ENCODE measurements around the gene ZDHHC15. TPM values are rescaled to one million over a fixed set of nuclear protein-coding genes. Genes with fewer than 3 reads are reported as not detected.
A peak's percentile ranks its signal among the peaks of the same experiment; 100 is the strongest.
"Not testable (repeated sequence)": the region's sequence is repeated elsewhere in the genome, so short reads cannot be mapped to it uniquely, and the experiment has no call there.

ZDHHC15 gene
- total RNA-seq (2014; rRNA removed; shearing (Covaris generic)), result 0.53 and 0.67 TPM in 2 replicates

DNA sequence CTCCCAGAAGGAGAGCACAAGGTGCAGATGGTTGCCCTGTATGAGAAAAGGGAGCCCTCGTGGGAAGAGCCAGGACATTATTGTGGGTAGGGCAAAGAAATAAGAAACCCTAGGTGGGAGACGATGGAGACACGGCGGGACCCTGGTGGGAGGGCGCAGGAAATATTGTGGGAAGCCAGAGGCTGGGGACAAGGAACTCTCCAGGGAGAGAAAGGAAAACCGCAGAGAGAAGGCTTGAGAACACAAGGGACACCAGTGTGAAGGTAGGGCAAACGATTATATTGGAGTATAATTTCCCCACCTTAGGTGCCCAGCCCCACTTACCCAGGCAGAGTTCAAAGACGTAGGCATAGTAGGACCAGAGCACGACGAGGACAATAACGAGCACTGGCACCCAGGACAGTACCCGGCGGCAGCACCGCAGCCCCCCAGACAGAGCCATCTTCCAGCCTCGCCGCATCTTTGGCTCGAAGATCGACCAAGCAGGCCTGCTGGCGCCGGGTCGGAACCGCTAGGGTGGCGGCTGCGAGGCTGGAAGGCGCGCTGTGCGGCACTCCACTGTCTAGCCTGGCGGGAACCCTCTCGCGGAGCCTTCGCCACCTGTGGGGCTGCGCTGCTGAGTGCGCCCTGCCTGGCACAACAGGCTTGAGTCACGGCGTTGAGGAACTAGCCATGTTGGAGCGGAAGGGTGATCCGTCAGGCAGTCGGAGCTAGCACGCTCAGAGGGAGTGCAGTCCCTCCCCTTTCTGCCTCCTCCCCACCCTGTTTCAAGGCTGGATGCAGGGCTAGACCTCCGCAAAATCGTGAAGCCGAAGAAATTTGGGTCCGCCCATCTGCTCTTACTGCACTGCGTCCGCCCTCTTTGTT is at the start of gene ZDHHC15:
Gene ZDHHC15, minus strand, starts transcription at position 473 of the 867 bp plus-strand sequence. Its CDS starts 13 bp downstream, at position 460.
- no peaks in the 10 kb centered on the region for H3K27me3 ChIP-seq
- H3K4me1 ChIP-seq, result no peaks in the 10 kb centered on the region
- H3K27ac ChIP-seq, result 0 out of 2 replicates have a peak within 1 kb of the TSS, but pooled peaks have one; percentile 7
- DNase-seq, result peak; percentile 16 to 19
- H3K4me3 ChIP-seq, result peak within 1 kb of the TSS; percentile 39
- no peaks in the 10 kb centered on the region for H3K36me3 ChIP-seq
- H3K9me3 ChIP-seq (replicated peaks), result no peaks in the 10 kb centered on the region

GRCh38 chrX:75560544-75560943 is 37.7 kb upstream of the ZDHHC15 start:
- H3K36me3 ChIP-seq; H3K27me3 ChIP-seq; H3K9me3 ChIP-seq (replicated peaks); DNase-seq; H3K4me1 ChIP-seq; H3K4me3 ChIP-seq; H3K27ac ChIP-seq: not testable (repeated sequence)

GRCh38 chrX:75547783-75548182 is 24.9 kb upstream of the ZDHHC15 start:
- no peak overlapping the region for H3K4me3 ChIP-seq
- no peaks in the 10 kb centered on the region for H3K27me3 ChIP-seq
- peak; percentile 43 to 61 for DNase-seq
- peak overlapping the region; percentile 21; the same call in 1 of the 2 replicates for H3K27ac ChIP-seq
- no peaks in the 10 kb centered on the region for H3K4me1 ChIP-seq
- no peaks in the 10 kb centered on the region for H3K36me3 ChIP-seq
- no peaks in the 10 kb centered on the region for H3K9me3 ChIP-seq (replicated peaks)

DNA sequence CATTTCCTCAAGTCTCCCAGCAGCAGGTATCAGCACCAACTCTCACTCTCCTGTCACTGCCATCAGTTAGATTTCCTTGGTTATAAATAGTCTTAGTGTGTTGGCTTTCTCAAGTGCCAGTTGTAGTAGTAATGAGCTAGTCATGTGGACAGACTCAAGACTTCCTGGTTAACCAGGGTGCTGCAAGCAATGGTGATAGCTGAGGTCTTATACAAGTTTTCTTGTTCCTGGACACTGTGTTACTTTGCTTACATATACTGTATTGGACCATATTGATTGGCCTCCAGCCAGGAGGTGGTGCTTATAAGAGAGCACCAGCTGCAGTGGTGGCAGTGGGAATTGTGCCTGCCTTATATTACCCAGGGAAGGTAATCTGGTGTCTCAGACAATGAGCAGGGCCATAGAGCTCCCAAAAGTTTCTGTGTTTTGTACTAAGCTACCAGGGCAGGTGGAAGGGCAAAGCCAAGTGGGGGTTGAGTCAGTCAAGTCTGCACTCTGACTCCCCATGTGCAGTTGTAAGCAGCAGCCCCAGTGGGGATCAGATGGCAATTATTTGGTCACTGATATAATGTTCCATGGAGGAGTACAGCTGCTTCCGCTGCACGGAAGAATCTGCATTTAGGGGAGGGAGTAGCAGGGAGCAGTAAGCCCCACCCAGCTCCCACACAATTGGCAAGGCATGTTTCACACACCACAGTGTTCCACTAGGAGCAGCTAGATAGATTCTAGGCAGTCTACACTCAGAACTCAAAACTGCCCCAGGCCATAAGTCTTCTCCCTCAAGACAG is 24.1 kb upstream of the ZDHHC15 start:
- no peaks in the 10 kb centered on the region for H3K36me3 ChIP-seq
- no peak overlapping the region; the same call in 1 of the 2 replicates for H3K27ac ChIP-seq
- H3K9me3 ChIP-seq (replicated peaks), result no peaks in the 10 kb centered on the region
- no peaks in the 10 kb centered on the region for H3K4me1 ChIP-seq
- peak; percentile 43 to 70 for DNase-seq
- H3K27me3 ChIP-seq, result no peaks in the 10 kb centered on the region
- no peak overlapping the region for H3K4me3 ChIP-seq

DNA sequence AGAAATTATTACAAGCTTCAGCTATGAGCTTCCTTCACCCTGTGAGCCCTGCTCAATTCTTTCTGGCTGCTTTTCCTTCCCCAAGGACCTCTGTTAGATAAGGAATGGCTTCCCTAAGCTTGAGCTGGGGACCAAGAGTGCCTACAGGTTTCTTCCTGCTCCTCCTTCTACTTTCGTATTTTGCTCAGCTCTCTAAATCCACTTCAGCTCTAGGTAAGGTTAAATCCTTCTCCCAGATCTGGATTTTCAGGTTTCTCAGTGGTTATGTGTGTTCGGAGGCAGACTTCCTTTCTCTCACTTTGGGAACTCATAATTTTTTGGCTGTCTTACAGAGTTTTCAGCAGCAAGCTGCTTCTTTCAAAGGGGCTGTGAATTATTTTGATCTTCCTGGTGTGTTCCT is 21.9 kb upstream of the ZDHHC15 start:
- H3K27me3 ChIP-seq, result no peaks in the 10 kb centered on the region
- H3K9me3 ChIP-seq (replicated peaks), result no peaks in the 10 kb centered on the region
- H3K4me3 ChIP-seq, result no peak overlapping the region
- no peaks in the 10 kb centered on the region for H3K4me1 ChIP-seq
- no peak for DNase-seq
- no peak overlapping the region for H3K27ac ChIP-seq
- no peaks in the 10 kb centered on the region for H3K36me3 ChIP-seq

DNA sequence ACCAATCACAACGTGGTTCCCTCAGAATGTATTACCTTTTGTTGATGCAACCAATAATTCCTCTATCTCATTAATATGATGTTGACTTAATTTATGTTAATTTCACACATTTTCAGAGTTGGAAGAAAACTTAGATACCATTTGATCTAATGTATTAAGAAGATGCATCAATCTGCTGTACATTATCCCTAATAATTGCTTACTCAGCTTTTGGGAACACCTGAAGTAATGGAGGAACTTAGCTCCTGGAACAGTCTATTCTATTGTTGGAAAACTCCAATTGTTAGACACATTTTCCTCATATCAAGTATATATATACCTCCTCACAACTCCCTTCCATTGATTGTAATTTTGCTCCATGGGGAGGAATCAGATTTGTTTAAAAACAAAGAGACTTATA is 38.9 kb downstream of the ZDHHC15 start:
- Histone ChIP-seq H3K4me1 (no peaks in the 10 kb centered on the region), H3K27ac (no peak overlapping the region), H3K27me3 (no peaks in the 10 kb centered on the region), H3K36me3 (no peaks in the 10 kb centered on the region), H3K4me3 (no peak overlapping the region), H3K9me3 (replicated peaks) (no peaks in the 10 kb centered on the region)
- no peak for DNase-seq

DNA sequence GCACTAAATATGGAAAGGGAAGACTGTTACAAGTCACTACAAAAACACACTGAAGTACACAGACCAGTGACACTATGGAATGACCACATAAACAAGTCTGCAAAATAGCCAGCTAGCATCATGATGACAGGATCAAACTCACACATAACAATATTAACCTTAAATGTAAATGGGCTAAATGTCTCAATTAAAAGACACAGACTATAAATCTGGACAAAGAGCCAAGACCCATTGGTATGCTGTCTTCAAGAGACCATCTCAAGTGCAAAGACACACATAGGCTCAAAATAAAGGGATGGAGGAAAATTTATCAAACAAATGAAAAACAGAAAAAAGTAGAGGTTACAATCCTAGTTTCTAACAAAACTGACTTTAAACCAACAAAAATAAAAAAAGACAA is 61.1 kb downstream of the ZDHHC15 start:
- DNase-seq; H3K9me3 ChIP-seq (replicated peaks); H3K27me3 ChIP-seq; H3K36me3 ChIP-seq; H3K4me1 ChIP-seq; H3K4me3 ChIP-seq; H3K27ac ChIP-seq: not testable (repeated sequence)

- no peaks in the 10 kb centered on the region for H3K4me1 ChIP-seq
- DNase-seq, result no peak
- H3K27me3 ChIP-seq, result no peaks in the 10 kb centered on the region
- H3K9me3 ChIP-seq (replicated peaks), result no peaks in the 10 kb centered on the region
- no peak overlapping the region for H3K4me3 ChIP-seq
- no peaks in the 10 kb centered on the region for H3K36me3 ChIP-seq
- H3K27ac ChIP-seq, result no peak overlapping the region
These were observed 101.1 kb downstream of the ZDHHC15 start for GRCh38 chrX:75421688-75422230.

DNA sequence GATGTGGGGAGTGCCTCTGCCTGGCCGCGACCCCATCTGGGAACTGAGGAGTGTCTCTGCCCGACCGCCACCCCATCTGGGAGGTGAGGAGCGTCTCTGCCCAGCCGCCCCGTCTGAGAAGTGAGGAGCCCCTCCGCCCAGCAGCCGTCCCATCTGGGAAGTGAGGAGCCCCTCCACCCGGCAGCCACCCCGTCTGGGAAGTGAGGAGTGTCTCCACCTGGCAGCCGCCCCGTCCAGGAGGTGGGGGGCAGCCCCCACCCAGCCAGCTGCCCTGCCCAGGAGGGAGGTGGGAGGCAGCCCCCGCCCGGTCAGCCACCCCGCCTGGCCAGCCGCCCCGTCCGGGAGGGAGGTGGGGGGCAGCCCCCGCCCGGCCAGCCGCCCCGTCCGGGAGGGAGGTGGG is 115.7 kb downstream of the ZDHHC15 start:
- not testable (repeated sequence) for H3K36me3 ChIP-seq; DNase-seq; H3K27ac ChIP-seq; H3K27me3 ChIP-seq; H3K4me1 ChIP-seq; H3K4me3 ChIP-seq; H3K9me3 ChIP-seq (replicated peaks)

- H3K4me3 ChIP-seq, result no peak overlapping the region
- H3K27me3 ChIP-seq, result no peaks in the 10 kb centered on the region
- H3K36me3 ChIP-seq, result no peaks in the 10 kb centered on the region
- DNase-seq, result no peak
- H3K9me3 ChIP-seq (replicated peaks), result no peaks in the 10 kb centered on the region; the same call in 1 of the 2 replicates
- H3K27ac ChIP-seq, result no peak overlapping the region
- H3K4me1 ChIP-seq, result 0 out of 2 replicates have a peak, but pooled peaks cover 3% of the 10 kb centered on the region
These were observed 132.4 kb downstream of the ZDHHC15 start for GRCh38 chrX:75390470-75390869.

DNA sequence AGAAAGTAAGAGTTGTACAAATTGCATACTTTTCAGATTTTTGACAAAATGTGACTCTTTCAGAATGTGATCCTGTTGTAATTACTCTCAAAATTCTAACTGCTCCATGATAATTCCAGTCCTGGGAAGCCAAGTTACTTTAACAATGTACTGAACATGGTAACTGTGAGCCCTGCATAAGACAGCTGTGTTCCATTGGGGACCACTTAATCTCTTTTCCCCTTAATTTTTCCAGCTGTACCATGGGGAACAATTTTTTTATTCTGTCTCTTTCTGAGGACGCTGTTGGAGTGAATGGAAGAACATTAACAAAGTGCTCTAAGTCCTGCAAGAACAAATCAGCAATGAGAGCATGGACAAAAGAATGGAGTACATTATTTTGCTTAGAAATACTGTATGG is 153.1 kb downstream of the ZDHHC15 start:
- no peak for DNase-seq
- H3K36me3 ChIP-seq, result no peaks in the 10 kb centered on the region
- no peak overlapping the region for H3K4me3 ChIP-seq
- no peaks in the 10 kb centered on the region for H3K9me3 ChIP-seq (replicated peaks)
- no peak overlapping the region for H3K27ac ChIP-seq
- no peaks in the 10 kb centered on the region for H3K27me3 ChIP-seq
- no peaks in the 10 kb centered on the region for H3K4me1 ChIP-seq

DNA sequence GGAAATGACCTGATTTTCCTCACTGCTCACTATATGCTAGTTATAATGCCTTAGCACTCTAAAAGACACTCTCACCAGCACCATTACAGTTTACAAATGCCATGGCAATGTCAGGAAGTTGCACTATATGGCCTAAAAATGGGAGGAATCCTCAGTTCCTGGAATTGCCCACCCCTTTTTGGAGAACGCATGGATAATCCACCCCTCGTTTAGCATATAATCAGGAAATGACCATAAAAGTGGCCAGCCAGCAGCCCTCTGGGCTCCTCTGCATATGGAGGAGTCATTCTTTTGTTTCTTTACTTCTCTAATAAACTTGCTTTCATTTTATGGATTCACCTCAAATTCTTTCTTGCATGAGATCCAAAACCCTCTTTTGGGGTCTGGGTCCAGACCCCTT is 156.0 kb downstream of the ZDHHC15 start:
- Histone ChIP-seq H3K27me3 (no peaks in the 10 kb centered on the region), H3K4me3 (no peak overlapping the region), H3K27ac (no peak overlapping the region), H3K9me3 (replicated peaks) (no peaks in the 10 kb centered on the region), H3K4me1 (no peaks in the 10 kb centered on the region), H3K36me3 (no peaks in the 10 kb centered on the region)
- no peak for DNase-seq

- Histone ChIP-seq H3K27ac (no peak overlapping the region), H3K36me3 (no peaks in the 10 kb centered on the region), H3K4me1 (no peaks in the 10 kb centered on the region), H3K4me3 (no peak overlapping the region), H3K27me3 (no peaks in the 10 kb centered on the region), H3K9me3 (replicated peaks) (no peaks in the 10 kb centered on the region)
- no peak for DNase-seq
These were observed 157.4 kb downstream of the ZDHHC15 start for GRCh38 chrX:75365243-75365975.

DNA sequence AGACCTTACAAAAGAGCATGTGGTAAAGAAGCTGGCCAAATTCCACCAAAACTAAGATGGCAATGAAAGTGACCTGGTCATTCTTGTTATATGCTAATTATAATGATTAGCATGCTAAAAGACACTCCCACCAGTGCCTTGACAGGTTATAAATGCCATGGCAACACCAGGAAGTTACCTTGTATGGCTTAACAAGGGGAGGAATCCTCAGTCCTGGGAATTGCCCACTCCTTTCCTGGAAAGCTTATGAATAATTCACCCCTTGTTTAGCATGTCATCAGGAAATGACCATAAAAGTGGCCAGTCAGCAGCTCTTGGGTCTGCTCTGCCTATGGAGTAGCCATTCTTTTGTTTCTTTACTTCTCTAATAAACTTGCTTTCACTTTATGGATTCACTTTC is 161.0 kb downstream of the ZDHHC15 start:
- Histone ChIP-seq H3K4me3 (no peak overlapping the region), H3K9me3 (replicated peaks) (no peaks in the 10 kb centered on the region), H3K4me1 (no peaks in the 10 kb centered on the region), H3K27ac (no peak overlapping the region), H3K36me3 (no peaks in the 10 kb centered on the region), H3K27me3 (no peaks in the 10 kb centered on the region)
- no peak for DNase-seq

All from SJCRH30 (cell line).